Right cardiac atrium (tissue), 5 donors: ENCODE results near the gene SLC25A30. TPM values are rescaled to one million over a fixed set of nuclear protein-coding genes. Genes with fewer than 3 reads are reported as not detected.
"Not testable (repeated sequence)": the region's sequence is repeated elsewhere in the genome, so short reads cannot be mapped to it uniquely, and the experiment has no call there.

Experiments
- ATAC-seq, 2 donors: fragments of 200-7000 bp; cut with Tn5 transposase; one replicate each; pipeline versions ENCODE4 v1.8.0 to v1.9.1; 2020; ENCODE audit warnings: moderate library complexity in 2 of 2, mild to moderate bottlenecking in 1 of 2
- DNase-seq, 3 donors: peaks; one replicate each; pipeline ENCODE4 v3.0.0-alpha.2; 2020
- H3K27ac ChIP-seq: one replicate; pipeline ENCODE4 v1.5.1; 2013; ENCODE audit warnings: mild to moderate bottlenecking, low read length, control low read depth, moderate library complexity
- H3K27me3 ChIP-seq: one replicate; pipeline ENCODE4 v1.6.1; 2013; ENCODE audit not compliant: control insufficient read depth, insufficient read depth
- H3K4me1 ChIP-seq: one replicate; pipeline ENCODE4 v1.6.1; 2013; ENCODE audit warnings: low read length; ENCODE audit not compliant: control insufficient read depth, insufficient read depth
- H3K4me3 ChIP-seq: one replicate; pipeline ENCODE4 v1.5.1; 2013; ENCODE audit warnings: low read length, control low read depth
- H3K9me3 ChIP-seq: one replicate; pipeline ENCODE4 v1.6.1; 2013; ENCODE audit warnings: low read length; ENCODE audit not compliant: control insufficient read depth
- WGBS: extraction: QIAGEN DNeasy Blood & Tissue Kit; methylation state at CpG from one replicate; pipeline ENCODE4 v1.1.7; 2013; 5-methylcytosine and 5-hydroxymethylcytosine counted together
- intact Hi-C, 4 donors: fragments of 100-400 bp; cut with DNase I; formaldehyde crosslinking; loops; one replicate each; pipeline versions ENCODE4 v1.11.0 to v1.14.0; 2022 to 2023
- polyA plus RNA-seq: library from polyadenylated mRNA; stranded (reverse); fragments of 200-250 nt; gene quantifications from one replicate; pipeline ENCODE4 v1.2.3, GENCODE V29; 2013
- total RNA-seq, 4 donors: library from RNA; stranded (reverse); fragmentation: NEBNext Ultra II Directional; extraction: Animal tissue kit (Norgen Biotek cat#: 25700); gene quantifications; one replicate each; pipeline ENCODE4 v1.2.1, GENCODE V29; 2021
- donor health status: healthy with polysubstance abuse.
- donor health status: DM: no; HTN: yes; CAD: no.
- donor health status: DM: no; HTN: no; CAD: no.
- donor health status: DM: no; HTN: yes; CAD: no; lungs with severe emphysema.
- donor health status: DM: yes; HTN: yes; CAD: no.

Gene SLC25A30
- total and polyA plus RNA-seq, 5 donors = 29.8 to 72.2 (median 63.6) TPM

DNA sequence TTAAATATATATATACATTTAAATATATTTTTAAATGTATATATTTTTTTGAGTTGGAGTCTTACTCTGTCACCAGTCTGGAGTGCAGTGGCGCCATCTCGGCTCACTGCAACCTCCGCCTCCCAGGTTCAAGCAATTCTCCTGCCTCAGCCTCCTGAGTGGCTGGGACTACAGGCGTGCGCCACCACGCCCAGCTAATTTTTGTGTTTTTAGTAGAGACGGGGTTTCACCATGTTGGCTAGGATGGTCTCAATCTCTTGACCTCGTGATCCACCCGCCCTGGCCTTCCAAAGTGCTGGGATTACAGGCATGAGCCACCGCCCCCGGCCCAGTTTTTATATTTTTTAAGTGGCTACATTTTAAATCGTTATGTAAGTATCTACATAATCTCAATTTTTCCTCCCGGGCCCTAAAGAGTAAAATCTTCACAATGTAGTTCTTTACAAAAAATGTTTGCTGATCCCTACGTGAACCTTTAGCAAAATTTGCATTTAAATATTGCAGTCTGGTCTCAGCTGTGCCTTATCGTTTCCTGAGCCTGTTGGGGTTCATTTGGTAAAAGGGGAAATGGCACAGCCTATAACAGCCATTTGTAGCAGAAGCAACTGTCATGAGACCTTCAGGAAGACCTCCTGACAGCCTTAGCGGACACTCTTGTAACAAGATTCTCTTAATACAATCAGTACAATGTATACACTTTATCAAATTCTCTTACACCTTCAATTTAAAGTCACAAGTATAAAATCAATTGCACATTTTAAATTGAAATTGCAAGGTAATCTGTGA, 8.1 kb upstream of the SLC25A30 start:
- H3K27ac ChIP-seq, intact Hi-C loops, H3K4me3 ChIP-seq, H3K4me1 ChIP-seq, ATAC-seq, DNase-seq, H3K9me3 ChIP-seq, H3K27me3 ChIP-seq: not testable (repeated sequence)
- 79% methylated on average over 16 of the region's 16 CpGs for WGBS

- intact Hi-C loops = no loop called here
- Histone ChIP-seq H3K4me1 (no peaks in the 10 kb centered on the region), H3K4me3 (no peak overlapping the region), H3K27ac (no peak overlapping the region), H3K27me3 (no peaks in the 10 kb centered on the region), H3K9me3 (no peaks in the 10 kb centered on the region)
- no peak for ATAC-seq
- DNase-seq = no peak
- 65% methylated on average over 3 of the region's 3 CpGs for whole genome bisulfite sequencing
Observed at GRCh38 chr13:45422731-45423292, 4.6 kb upstream of the SLC25A30 start.

- intact Hi-C loops = loop anchor here in 1 of 4 donors (10.0 kb wide), 1 partner anchor 45 kb away; the partner anchor contains the start of gene COG3
- Histone ChIP-seq H3K9me3 (no peaks in the 10 kb centered on the region), H3K4me3 (no peak overlapping the region), H3K4me1 (peaks cover 4% of the 10 kb centered on the region), H3K27ac (no peak overlapping the region), H3K27me3 (no peaks in the 10 kb centered on the region)
- ATAC-seq (no peak), DNase-seq (no peak)
- WGBS = 93% methylated on average over 1 of the region's 1 CpG
Observed at GRCh38 chr13:45419945-45420344, 1.8 kb upstream of the SLC25A30 start.

GRCh38 chr13:45419389-45419788, 1.2 kb upstream of the SLC25A30 start:
- not testable (repeated sequence) for H3K9me3 ChIP-seq, H3K4me1 ChIP-seq, ATAC-seq, H3K4me3 ChIP-seq, DNase-seq, H3K27ac ChIP-seq, H3K27me3 ChIP-seq
- 95% methylated on average over 16 of the region's 16 CpGs for WGBS
- intact Hi-C loops = loop anchor here in 1 of 4 donors (10.0 kb wide), 1 partner anchor 45 kb away; the partner anchor contains the start of gene COG3

GRCh38 chr13:45416516-45417128, 1.6 kb downstream of the SLC25A30 start:
- Histone ChIP-seq H3K4me3 (peak overlapping the region; percentile 55), H3K27ac (peak overlapping the region; percentile 15)

GRCh38 chr13:45415112-45415511, 3.1 kb downstream of the SLC25A30 start:
- intact Hi-C loops = loop anchor here in 1 of 4 donors (10.0 kb wide), 1 partner anchor 50 kb away; the partner anchor contains the start of gene COG3
- WGBS = 73% methylated on average over 1 of the region's 1 CpG
- ATAC-seq = no peak
- no peak for DNase-seq
- Histone ChIP-seq H3K4me3 (peak overlapping the region; percentile 24), H3K9me3 (no peaks in the 10 kb centered on the region), H3K27me3 (no peaks in the 10 kb centered on the region), H3K4me1 (peaks cover 4% of the 10 kb centered on the region), H3K27ac (peak overlapping the region; percentile 2)

More at GRCh38 chr13:45416516-45417128, 1.6 kb downstream of the SLC25A30 start:
- intact Hi-C loops = loop anchor here in 1 of 4 donors (10.0 kb wide), 1 partner anchor 48 kb away; the partner anchor contains the start of gene COG3
- ATAC-seq (no peak), DNase-seq (no peak)
- H3K27me3 ChIP-seq = no peaks in the 10 kb centered on the region
- H3K9me3 ChIP-seq = no peaks in the 10 kb centered on the region
- peaks cover 4% of the 10 kb centered on the region for H3K4me1 ChIP-seq
- 55% methylated on average over 10 of the region's 10 CpGs for WGBS

GRCh38 chr13:45413826-45414307, 4.3 kb downstream of the SLC25A30 start:
- Histone ChIP-seq H3K27me3 (no peaks in the 10 kb centered on the region), H3K9me3 (no peaks in the 10 kb centered on the region), H3K27ac (peak overlapping the region; percentile 2), H3K4me3 (no peak overlapping the region), H3K4me1 (peaks cover 4% of the 10 kb centered on the region)
- DNase-seq = no peak
- WGBS = 75% methylated on average over 4 of the region's 4 CpGs
- ATAC-seq = no peak
- intact Hi-C loops = loop anchor here in 1 of 4 donors (10.0 kb wide), 1 partner anchor 51 kb away; the partner anchor contains the start of gene COG3

- Histone ChIP-seq H3K4me3 (no peak overlapping the region), H3K9me3 (no peaks in the 10 kb centered on the region), H3K27ac (peak overlapping the region; percentile 46), H3K4me1 (peaks cover 4% of the 10 kb centered on the region), H3K27me3 (no peaks in the 10 kb centered on the region)
- ATAC-seq = peak; percentile 41 to 42
- intact Hi-C loops = loop anchor here in 1 of 4 donors (10.0 kb wide), 1 partner anchor 52 kb away; the partner anchor contains the start of gene COG3
- 58% methylated on average over 4 of the region's 4 CpGs for WGBS
- no peak for DNase-seq
Observed at GRCh38 chr13:45412274-45413049, 5.7 kb downstream of the SLC25A30 start.

GRCh38 chr13:45411631-45412030, 6.5 kb downstream of the SLC25A30 start:
- Histone ChIP-seq H3K27me3 (no peaks in the 10 kb centered on the region), H3K4me3 (no peak overlapping the region), H3K27ac (no peak overlapping the region), H3K9me3 (no peaks in the 10 kb centered on the region), H3K4me1 (peaks cover 4% of the 10 kb centered on the region)
- intact Hi-C loops = loop anchor here in 1 of 4 donors (10.0 kb wide), 1 partner anchor 53 kb away; the partner anchor contains the start of gene COG3
- DNase-seq (no peak), ATAC-seq (no peak)
- 81% methylated on average over 4 of the region's 4 CpGs for WGBS

GRCh38 chr13:45411221-45411620, 7.0 kb downstream of the SLC25A30 start:
- intact Hi-C loops = loop anchor here in 1 of 4 donors (10.0 kb wide), 1 partner anchor 54 kb away; the partner anchor contains the start of gene COG3

More at GRCh38 chr13:45411221-45411620, 7.0 kb downstream of the SLC25A30 start:
- ATAC-seq (no peak), DNase-seq (no peak)
- H3K4me3 ChIP-seq = no peak overlapping the region
- peaks cover 2% of the 10 kb centered on the region for H3K4me1 ChIP-seq
- no peaks in the 10 kb centered on the region for H3K9me3 ChIP-seq
- H3K27ac ChIP-seq = no peak overlapping the region
- no peaks in the 10 kb centered on the region for H3K27me3 ChIP-seq
- 70% methylated on average over 4 of the region's 4 CpGs for WGBS
